Neural cell (in vitro differentiated cells): Measurements from ENCODE around the gene CPNE4. TPM values are rescaled to one million over a fixed set of nuclear protein-coding genes. Genes with fewer than 3 reads are reported as not detected.

Experiments used
- H2AFZ ChIP-seq: fragments of 200-600, 300-800 bp; sonication (generic), shearing (Covaris generic); 2 replicates; pipeline ENCODE4 v1.6.0; 2014; ENCODE audit warnings: low read depth, mild to moderate bottlenecking, antibody characterized with exemption, low read length, moderate library complexity
- H3F3A ChIP-seq: fragments of 200-600 bp; shearing (Covaris generic); 2 replicates; pipeline ENCODE4 v1.6.1; 2016; ENCODE audit warnings: mild to moderate bottlenecking, moderate library complexity, mixed read lengths, antibody characterized with exemption, low read length; ENCODE audit not compliant: insufficient read depth, poor library complexity, severe bottlenecking
- H3K27ac ChIP-seq: fragments of 200-600, 300-800 bp; sonication (generic), shearing (Covaris generic); 2 replicates; pipeline ENCODE4 v1.5.1; 2014; ENCODE audit warnings: mild to moderate bottlenecking, low read length, moderate library complexity
- H3K27me3 ChIP-seq: fragments of 300-800, 200-600 bp; sonication (generic), shearing (Covaris generic); 2 replicates; pipeline ENCODE4 v1.6.0; 2014; ENCODE audit warnings: mild to moderate bottlenecking, low read depth, low read length, moderate library complexity; ENCODE audit not compliant: insufficient read depth
- H3K36me3 ChIP-seq: fragments of 300-800, 200-600 bp; sonication (generic), shearing (Covaris generic); 2 replicates; pipeline ENCODE4 v1.5.1; 2014; ENCODE audit warnings: mild to moderate bottlenecking, antibody characterized with exemption, low read length, moderate library complexity; ENCODE audit not compliant: insufficient read depth
- H3K4me2 ChIP-seq: fragments of 300-800, 200-600 bp; sonication (generic), shearing (Covaris generic); 2 replicates; pipeline ENCODE4 v1.6.0; 2014; ENCODE audit warnings: mild to moderate bottlenecking, low read length
- H3K4me3 ChIP-seq: fragments of 300-800, 200-600 bp; sonication (generic), shearing (Covaris generic); 2 replicates; pipeline ENCODE4 v1.5.1; 2014; ENCODE audit warnings: mild to moderate bottlenecking, low read length, moderate library complexity
- H3K79me2 ChIP-seq: fragments of 200-600 bp; shearing (Covaris generic); replicated peaks from 2 replicates; pipeline ENCODE4 v1.6.0; 2014; ENCODE audit warnings: mild to moderate bottlenecking, low read length, moderate library complexity; ENCODE audit not compliant: insufficient read depth
- H3K9ac ChIP-seq: fragments of 300-800, 200-600 bp; sonication (generic), shearing (Covaris generic); 2 replicates; pipeline ENCODE4 v1.6.1; 2016; ENCODE audit warnings: mild to moderate bottlenecking, low read length, mixed read lengths
- H3K9me2 ChIP-seq: fragments of 200-600 bp; shearing (Covaris generic); 2 replicates; pipeline ENCODE4 v1.6.1; 2016; ENCODE audit warnings: mild to moderate bottlenecking, low read length, mixed read lengths; ENCODE audit not compliant: insufficient read depth
- H3K9me3 ChIP-seq: fragments of 200-600, 300-800 bp; sonication (generic), shearing (Covaris generic); 2 replicates; pipeline ENCODE4 v1.6.1; 2016; ENCODE audit warnings: mild to moderate bottlenecking, mixed run types, low read length, moderate library complexity, mixed read lengths
- H4K20me1 ChIP-seq: fragments of 200-600 bp; shearing (Covaris generic); 2 replicates; pipeline ENCODE4 v1.6.1; 2016; ENCODE audit warnings: mild to moderate bottlenecking, mixed run types; ENCODE audit not compliant: insufficient read depth
- CTCF ChIP-seq: fragments of 450-650 bp; IDR thresholded peaks from 2 replicates; pipeline ENCODE4 v1.5.1; 2014; ENCODE audit warnings: antibody characterized with exemption, mild to moderate bottlenecking, moderate library complexity; ENCODE audit not compliant: poor library complexity, severe bottlenecking
- EP300 ChIP-seq: fragments of 450-650 bp; conservative IDR thresholded peaks from 2 replicates; pipeline ENCODE4 v1.6.1; 2014; ENCODE audit warnings: antibody characterized with exemption, mild to moderate bottlenecking, moderate library complexity; ENCODE audit not compliant: poor library complexity, severe bottlenecking
- EZH2 ChIP-seq: fragments of 200-600, 300-800 bp; shearing (Covaris generic), sonication (generic); IDR thresholded peaks from 2 replicates; pipeline ENCODE4 v1.6.1; 2014; ENCODE audit warnings: antibody characterized with exemption, low read length, borderline replicate concordance, mild to moderate bottlenecking; ENCODE audit not compliant: insufficient read depth, poor library complexity, severe bottlenecking
- MXI1 ChIP-seq: fragments of 450-650 bp; conservative IDR thresholded peaks from 2 replicates; pipeline ENCODE4 v1.6.1; 2014; ENCODE audit warnings: antibody characterized with exemption, mild to moderate bottlenecking; ENCODE audit not compliant: poor library complexity, severe bottlenecking
- POLR2AphosphoS5 ChIP-seq: IDR thresholded peaks from 2 replicates; pipeline ENCODE4 v1.6.1; 2012
- RAD21 ChIP-seq: fragments of 450-650 bp; conservative IDR thresholded peaks from 2 replicates; pipeline ENCODE4 v1.6.1; 2014; ENCODE audit warnings: antibody characterized with exemption, mild to moderate bottlenecking, moderate library complexity
- REST ChIP-seq: IDR thresholded peaks from 2 replicates; pipeline ENCODE4 v1.6.1; 2012; ENCODE audit warnings: borderline replicate concordance
- SMC3 ChIP-seq: fragments of 450-650 bp; conservative IDR thresholded peaks from 2 replicates; pipeline ENCODE4 v1.6.1; 2014; ENCODE audit warnings: antibody characterized with exemption, mild to moderate bottlenecking, moderate library complexity; ENCODE audit not compliant: poor library complexity
- TAF1 ChIP-seq: IDR thresholded peaks from 2 replicates; pipeline ENCODE4 v1.6.1; 2012; ENCODE audit warnings: low read depth
- polyA plus RNA-seq: library from polyadenylated mRNA; depleted of rRNA; stranded (reverse); fragments of >200 nt; gene quantifications from 2 replicates; pipeline ENCODE4 v1.2.3, GENCODE V29; 2014

The CPNE4 gene
- polyA plus RNA-seq, 1 donor from 2014 or later: 0.59 TPM

DNA sequence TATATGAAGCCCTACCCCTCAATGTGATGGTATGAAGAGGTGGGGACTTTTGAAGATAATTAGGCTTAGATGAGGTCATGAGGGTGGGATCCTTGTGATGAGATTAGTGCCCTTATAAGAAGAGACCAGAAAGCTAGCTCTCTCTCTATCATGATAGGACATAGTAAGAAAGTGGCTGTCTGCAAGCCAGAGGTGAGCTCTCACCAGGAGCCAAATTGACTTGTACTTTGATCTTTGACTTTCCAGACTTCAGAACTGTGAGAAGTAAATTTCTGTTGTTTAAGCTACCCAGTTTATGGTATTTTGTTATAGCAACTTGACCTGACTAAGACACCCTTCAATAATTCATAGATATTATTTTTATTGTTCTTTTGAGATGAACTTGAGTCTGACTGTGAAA lies 502.2 kb downstream of the CPNE4 start:
- no peak overlapping the region for H3K27ac ChIP-seq
- H3K9me3 ChIP-seq: no peaks in the 10 kb centered on the region
- TF ChIP-seq EZH2 (no peak), MXI1 (no peak), TAF1 (no peak), EP300 (no peak), SMC3 (no peak), CTCF (no peak), RAD21 (no peak), REST (no peak), POLR2AphosphoS5 (no peak)
- no peaks in the 10 kb centered on the region for H3K79me2 ChIP-seq
- H3K9me2 ChIP-seq: no peaks in the 10 kb centered on the region
- H3K36me3 ChIP-seq: no peaks in the 10 kb centered on the region
- H3K4me2 ChIP-seq: no peak overlapping the region
- no peak overlapping the region for H2AFZ ChIP-seq
- no peaks in the 10 kb centered on the region for H3K27me3 ChIP-seq
- no peaks in the 10 kb centered on the region for H4K20me1 ChIP-seq
- H3F3A ChIP-seq: no peaks in the 10 kb centered on the region
- H3K9ac ChIP-seq: no peak overlapping the region
- no peak overlapping the region for H3K4me3 ChIP-seq

DNA sequence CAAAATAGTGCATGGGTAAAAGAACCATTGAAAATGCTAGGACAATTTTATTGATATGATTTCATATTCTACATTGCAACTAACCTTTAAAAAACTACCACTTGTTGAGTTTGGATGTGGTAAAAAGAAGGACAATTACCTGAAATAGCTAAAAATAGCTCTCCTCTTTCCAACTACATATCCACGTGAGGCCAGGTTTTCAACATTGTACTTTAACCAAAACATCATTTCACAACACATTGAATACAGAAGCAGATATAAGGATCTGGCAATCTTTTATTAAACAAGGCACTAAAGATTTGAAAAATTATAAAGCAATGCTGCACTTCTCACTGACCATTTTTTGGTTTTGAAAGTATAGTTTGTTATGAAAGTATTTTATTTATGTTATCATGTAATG lies 504.0 kb downstream of the CPNE4 start:
- H3K27ac ChIP-seq: no peak overlapping the region
- no peak overlapping the region for H3K9ac ChIP-seq
- no peaks in the 10 kb centered on the region for H3K36me3 ChIP-seq
- no peak overlapping the region for H3K4me3 ChIP-seq
- H3K4me2 ChIP-seq: no peak overlapping the region
- H3K27me3 ChIP-seq: no peaks in the 10 kb centered on the region
- H3F3A ChIP-seq: no peaks in the 10 kb centered on the region
- no peak for TF ChIP-seq RAD21
- no peak for TF ChIP-seq SMC3
- no peak for TF ChIP-seq REST
- TF ChIP-seq POLR2AphosphoS5: no peak
- no peak for TF ChIP-seq EZH2
- no peak for TF ChIP-seq CTCF
- TF ChIP-seq EP300: no peak
- TF ChIP-seq TAF1: no peak
- TF ChIP-seq MXI1: no peak
- H3K79me2 ChIP-seq: no peaks in the 10 kb centered on the region
- H2AFZ ChIP-seq: no peak overlapping the region
- H3K9me2 ChIP-seq: no peaks in the 10 kb centered on the region
- H4K20me1 ChIP-seq: no peaks in the 10 kb centered on the region
- no peaks in the 10 kb centered on the region for H3K9me3 ChIP-seq
